Heart right ventricle (tissue), 16 donors: ENCODE measurements around the gene PARD6G. TPM values are rescaled to one million over a fixed set of nuclear protein-coding genes. Genes with fewer than 3 reads are reported as not detected.

ENCODE experiments used
- ATAC-seq, 8 donors: fragments of 200-7000 bp; cut with Tn5 transposase; one replicate each; pipeline ENCODE4 v1.9.1; 2020; ENCODE audit warnings: mild to moderate bottlenecking in 8 of 8, moderate library complexity in 8 of 8, moderate number of reproducible peaks in 1 of 8
- DNase-seq, 2 donors: peaks; one replicate each; pipeline ENCODE4 v3.0.0-alpha.2; 2020
- H3K27ac ChIP-seq, 10 donors: fragments of 200-600 bp; sonication (generic) in 2 of 10; one replicate each; pipeline versions ENCODE4 v1.5.0 to v1.8.0; 2020 to 2022; ENCODE audit warnings: mild to moderate bottlenecking in 3 of 10
- H3K27me3 ChIP-seq, 7 donors: fragments of 200-600 bp; one replicate each; pipeline ENCODE4 v1.8.0; 2021 to 2022; ENCODE audit warnings: mild to moderate bottlenecking in 2 of 7
- H3K36me3 ChIP-seq, 9 donors: fragments of 200-600 bp; sonication (generic) in 1 of 9; one replicate each; pipeline versions ENCODE4 v1.5.0 to v1.8.0; 2020 to 2022; ENCODE audit warnings: mild to moderate bottlenecking in 2 of 9
- H3K4me1 ChIP-seq, 9 donors: fragments of 200-600 bp; sonication (generic) in 1 of 9; one replicate each; pipeline versions ENCODE4 v1.5.0 to v1.8.0; 2020 to 2022; ENCODE audit warnings: mild to moderate bottlenecking in 4 of 9
- H3K4me3 ChIP-seq, 10 donors: fragments of 200-600 bp; sonication (generic) in 2 of 10; one replicate each; pipeline versions ENCODE4 v1.5.0 to v1.8.0; 2020 to 2022; ENCODE audit warnings: mild to moderate bottlenecking in 7 of 10, moderate library complexity in 2 of 10
- H3K9me3 ChIP-seq, 11 donors: fragments of 200-600 bp in 10 of 11; sonication (generic) in 2 of 11; one replicate each; pipeline versions ENCODE4 v1.5.0 to v1.8.0; 2013 to 2022; ENCODE audit warnings: mild to moderate bottlenecking in 2 of 11, control low read depth in 1 of 11, moderate library complexity in 1 of 11
- WGBS, 2 donors: extraction: QIAGEN DNeasy Blood & Tissue Kit; methylation state at CpG; one replicate each; pipeline ENCODE4 v1.1.7; 2013; ENCODE audit warnings: inconsistent platforms in 1 of 2; 5-methylcytosine and 5-hydroxymethylcytosine counted together
- intact Hi-C, 10 donors: fragments of 100-400 bp; cut with DNase I; formaldehyde crosslinking; loops; one replicate each; pipeline versions ENCODE4 v1.11.1 to v1.14.2; 2022
- polyA plus RNA-seq, 2 donors: library from polyadenylated mRNA; stranded (reverse); fragments of 200-250 nt; gene quantifications; one replicate each; pipeline ENCODE4 v1.2.3, GENCODE V29; 2013
- total RNA-seq, 10 donors: library from RNA; stranded (reverse); fragmentation: NEBNext Ultra II Directional in 3 of 10; extraction: Animal tissue kit (Norgen Biotek cat#: 25700) in 3 of 10; gene quantifications; one replicate each; pipeline versions ENCODE4 v1.2.1 to v1.2.4, GENCODE V29; 2021 to 2023
- TF ChIP-seq, protein P1 (sequence below), 9 donors: fragments of 200-600 bp; sonication (generic) in 2 of 9; IDR thresholded peaks; one replicate each; pipeline versions ENCODE4 v1.5.0 to v1.8.0; 2021 to 2022; ENCODE audit warnings: antibody characterized with exemption in 9 of 9, mild to moderate bottlenecking in 5 of 9, moderate library complexity in 1 of 9
- donor health status: Arrhythmogenic right ventricular cardiomyopathy.
- donor health status: ischemic (EF 13 %, LVEDD 7.1; RV severe dilation, severe dysfunction).
- donor health status: healthy with polysubstance abuse.
- donor health status: DM: no; HTN: yes; CAD: no.
- donor health status: DM: no; HTN: no; CAD: no.
- donor health status: ischemic (EF 25% LVEDD 6.9; RV normal size, moderate dysfunction).
- donor health status: ischemic (EF 25% LVEDD 5.7; RV mildly dilated, moderate dysfunction).
- donor health status: healthy.
- donor health status: DM: yes; HTN: yes; CAD: no.
- donor health status: Ischemic cardiomyopathy.
- donor health status: ischemic (EF 35%, LVEDD 5.7; RV mildly dilated, moderate dysfunction).
- donor health status: nonischemic (EF 11% LVEDD 7.7; RV severe dilation, severe dysfunction).
- donor health status: DM: yes; HTN: yes; CAD: no.
- donor health status: PGD.
- donor health status: ischemic (EF 29% LVEDD 5.4; RV normal size, mild dysfunction).
- donor health status: nonischemic (EF 23%, LVEDD 6.1; RV moderate dilation, normal function).

Gene PARD6G
- total and polyA plus RNA-seq, 12 donors = 0.77 to 3.8 (median 2.6) TPM

GRCh38 chr18:80181642-80182461, 65.5 kb downstream of the PARD6G start:
- TF ChIP-seq, protein P1, sequence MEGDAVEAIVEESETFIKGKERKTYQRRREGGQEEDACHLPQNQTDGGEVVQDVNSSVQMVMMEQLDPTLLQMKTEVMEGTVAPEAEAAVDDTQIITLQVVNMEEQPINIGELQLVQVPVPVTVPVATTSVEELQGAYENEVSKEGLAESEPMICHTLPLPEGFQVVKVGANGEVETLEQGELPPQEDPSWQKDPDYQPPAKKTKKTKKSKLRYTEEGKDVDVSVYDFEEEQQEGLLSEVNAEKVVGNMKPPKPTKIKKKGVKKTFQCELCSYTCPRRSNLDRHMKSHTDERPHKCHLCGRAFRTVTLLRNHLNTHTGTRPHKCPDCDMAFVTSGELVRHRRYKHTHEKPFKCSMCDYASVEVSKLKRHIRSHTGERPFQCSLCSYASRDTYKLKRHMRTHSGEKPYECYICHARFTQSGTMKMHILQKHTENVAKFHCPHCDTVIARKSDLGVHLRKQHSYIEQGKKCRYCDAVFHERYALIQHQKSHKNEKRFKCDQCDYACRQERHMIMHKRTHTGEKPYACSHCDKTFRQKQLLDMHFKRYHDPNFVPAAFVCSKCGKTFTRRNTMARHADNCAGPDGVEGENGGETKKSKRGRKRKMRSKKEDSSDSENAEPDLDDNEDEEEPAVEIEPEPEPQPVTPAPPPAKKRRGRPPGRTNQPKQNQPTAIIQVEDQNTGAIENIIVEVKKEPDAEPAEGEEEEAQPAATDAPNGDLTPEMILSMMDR (IDR thresholded peaks at IDR 0.05) = no peak
- ATAC-seq (no peak), DNase-seq (no peak)
- H3K9me3 ChIP-seq = no peaks in the 10 kb centered on the region
- H3K27me3 ChIP-seq = peaks cover 0 to 3% (median 0%) of the 10 kb centered on the region in 7 donors
- no peak overlapping the region for H3K27ac ChIP-seq
- H3K4me1 ChIP-seq = no peaks in the 10 kb centered on the region
- intact Hi-C loops = no loop called here
- H3K4me3 ChIP-seq = no peak overlapping the region
- WGBS, 2 donors = 75 to 76% methylated on average over 12 of the region's 12 CpGs
- no peaks in the 10 kb centered on the region for H3K36me3 ChIP-seq

- no peaks in the 10 kb centered on the region for H3K36me3 ChIP-seq
- no peaks in the 10 kb centered on the region for H3K4me1 ChIP-seq
- H3K4me3 ChIP-seq = no peak overlapping the region
- peaks cover 0 to 3% (median 0%) of the 10 kb centered on the region in 7 donors for H3K27me3 ChIP-seq
- no peak for ATAC-seq
- intact Hi-C loops = no loop called here
- no peaks in the 10 kb centered on the region for H3K9me3 ChIP-seq
- TF ChIP-seq, protein P1 (IDR thresholded peaks at IDR 0.05) = no peak
- DNase-seq = no peak
- WGBS, 2 donors = 92 to 93% methylated on average over 33 of the region's 33 CpGs
- no peak overlapping the region for H3K27ac ChIP-seq
These were observed 66.3 kb downstream of the PARD6G start for GRCh38 chr18:80180778-80181564.

DNA sequence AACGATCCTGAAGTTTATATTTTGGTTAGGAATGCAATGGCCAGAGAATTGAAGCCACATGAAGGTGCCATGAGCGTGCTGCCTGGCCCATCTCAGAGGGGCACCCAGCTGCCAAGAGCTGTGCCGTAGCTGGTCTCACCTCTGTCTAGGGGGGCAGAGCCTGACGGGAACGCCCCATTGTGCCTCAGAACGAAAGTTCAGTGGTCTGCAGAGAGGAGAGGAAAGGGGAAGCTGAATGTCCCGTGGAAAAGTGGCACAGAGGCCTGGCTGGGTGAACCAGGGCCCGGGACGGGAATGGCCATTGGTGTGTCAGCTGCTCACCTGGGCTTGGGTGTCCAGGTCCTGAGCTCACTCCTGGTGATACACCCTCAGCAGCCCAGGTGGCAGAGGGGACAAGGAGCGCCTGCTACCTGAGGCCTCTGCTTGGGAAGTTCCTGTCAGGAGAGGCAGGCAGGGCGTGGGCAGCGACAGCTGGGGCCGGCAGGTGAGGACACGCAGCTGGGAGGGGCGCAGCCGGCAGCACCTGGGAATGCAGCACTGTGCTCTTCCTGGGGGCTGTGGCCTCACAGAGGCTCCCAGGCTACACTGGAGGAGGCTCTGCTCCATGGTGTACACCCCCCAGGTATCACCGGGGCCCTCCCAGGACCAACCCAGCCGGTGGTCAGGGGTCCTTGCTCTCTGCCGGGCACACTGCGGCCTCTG, 67.3 kb downstream of the PARD6G start:
- no peaks in the 10 kb centered on the region for H3K36me3 ChIP-seq
- intact Hi-C loops = no loop called here
- TF ChIP-seq, protein P1 (IDR thresholded peaks at IDR 0.05) = no peak
- H3K4me3 ChIP-seq = no peak overlapping the region
- H3K27me3 ChIP-seq = peaks cover 0 to 3% (median 0%) of the 10 kb centered on the region in 7 donors
- no peaks in the 10 kb centered on the region for H3K4me1 ChIP-seq
- no peak overlapping the region for H3K27ac ChIP-seq
- ATAC-seq (no peak), DNase-seq (no peak)
- WGBS, 2 donors = 88 to 89% methylated on average over 20 of the region's 20 CpGs
- no peaks in the 10 kb centered on the region for H3K9me3 ChIP-seq
